ENCODE results near the gene RIN3. TPM values are rescaled to one million over a fixed set of nuclear protein-coding genes. Genes with fewer than 3 reads are reported as not detected.
A peak's percentile ranks its signal among the peaks of the same experiment; 100 is the strongest.

Gene RIN3
- polyA plus RNA-seq, 3 donors, result 42.8 to 144 (median 54.6) TPM

GRCh38 chr14:92527721-92528120 is 14.1 kb downstream of the RIN3 start:
- no peak overlapping the region for H3K9ac ChIP-seq (ENCODE audit: insufficient read depth, low read length, poor library complexity, severe bottlenecking)
- Mint-ChIP-seq H3K4me1 (peaks cover 61% of the 10 kb centered on the region), H3K36me3 (peaks cover 51 to 64% of the 10 kb centered on the region in 2 donors), H3K27ac (peak overlapping the region in 1 of 7 donors; percentile 13), H3K27me3 (ENCODE audit: low read depth in 3 of 3) (peaks cover 3 to 8% (median 4%) of the 10 kb centered on the region in 3 donors), H3K4me3 (no peak overlapping the region), H3K9me3 (peaks cover 3 to 12% (median 6%) of the 10 kb centered on the region in 7 donors)
- peaks cover 100% of the 10 kb centered on the region for H4K20me1 ChIP-seq (ENCODE audit: insufficient read depth, low read length)
- H3K36me3 ChIP-seq (replicated peaks in 1 of 2; ENCODE audit: control insufficient read depth in 1 of 2, insufficient read depth in 2 of 2, low read length in 2 of 2), result peaks cover 2 to 16% of the 10 kb centered on the region in 2 donors
- peak in 1 of 3 donors; percentile 51 for DNase-seq
- WGBS (ENCODE audit: insufficient coverage), result 90% methylated on average over 10 of the region's 14 CpGs
- no peaks in the 10 kb centered on the region for H3K27me3 ChIP-seq (ENCODE audit: control insufficient read depth in 2 of 2, insufficient read depth in 2 of 2, low read length in 2 of 2)
- H3K9me3 ChIP-seq (replicated peaks in 1 of 2; ENCODE audit: control insufficient read depth in 1 of 2, insufficient read depth in 1 of 2, low read length in 2 of 2), result peaks cover 0 to 5% of the 10 kb centered on the region in 2 donors
- no peak overlapping the region for H3K4me2 ChIP-seq (replicated peaks; ENCODE audit: extremely low read depth, low read length, poor library complexity, severe bottlenecking)
- intact Hi-C loops (cut with micrococcal nuclease), result no loop called here
- H3K27ac ChIP-seq (ENCODE audit: low read depth in 1 of 2, low read length in 2 of 2), result no peak overlapping the region
- TF ChIP-seq, protein P1, sequence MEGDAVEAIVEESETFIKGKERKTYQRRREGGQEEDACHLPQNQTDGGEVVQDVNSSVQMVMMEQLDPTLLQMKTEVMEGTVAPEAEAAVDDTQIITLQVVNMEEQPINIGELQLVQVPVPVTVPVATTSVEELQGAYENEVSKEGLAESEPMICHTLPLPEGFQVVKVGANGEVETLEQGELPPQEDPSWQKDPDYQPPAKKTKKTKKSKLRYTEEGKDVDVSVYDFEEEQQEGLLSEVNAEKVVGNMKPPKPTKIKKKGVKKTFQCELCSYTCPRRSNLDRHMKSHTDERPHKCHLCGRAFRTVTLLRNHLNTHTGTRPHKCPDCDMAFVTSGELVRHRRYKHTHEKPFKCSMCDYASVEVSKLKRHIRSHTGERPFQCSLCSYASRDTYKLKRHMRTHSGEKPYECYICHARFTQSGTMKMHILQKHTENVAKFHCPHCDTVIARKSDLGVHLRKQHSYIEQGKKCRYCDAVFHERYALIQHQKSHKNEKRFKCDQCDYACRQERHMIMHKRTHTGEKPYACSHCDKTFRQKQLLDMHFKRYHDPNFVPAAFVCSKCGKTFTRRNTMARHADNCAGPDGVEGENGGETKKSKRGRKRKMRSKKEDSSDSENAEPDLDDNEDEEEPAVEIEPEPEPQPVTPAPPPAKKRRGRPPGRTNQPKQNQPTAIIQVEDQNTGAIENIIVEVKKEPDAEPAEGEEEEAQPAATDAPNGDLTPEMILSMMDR (IDR thresholded peaks at IDR 0.05), result no peak
- no peak overlapping the region for H2AFZ ChIP-seq (ENCODE audit: insufficient read depth, low read depth, low read length, poor library complexity, severe bottlenecking)
- H3K4me3 ChIP-seq (replicated peaks in 1 of 3; ENCODE audit: low read depth in 2 of 3, low read length in 3 of 3), result no peak overlapping the region
- H3K4me1 ChIP-seq (ENCODE audit: control insufficient read depth in 1 of 2, insufficient read depth in 2 of 2, low read length in 2 of 2), result peaks cover 37 to 61% of the 10 kb centered on the region in 2 donors
- peaks cover 98% of the 10 kb centered on the region for H3K79me2 ChIP-seq (ENCODE audit: insufficient read depth, low read length)

- no peak overlapping the region for H3K4me3 Mint-ChIP-seq
- peaks cover 58% of the 10 kb centered on the region for H3K4me1 Mint-ChIP-seq
- H3K4me1 ChIP-seq (ENCODE audit: control insufficient read depth in 1 of 2, insufficient read depth in 2 of 2, low read length in 2 of 2), result peaks cover 37 to 58% of the 10 kb centered on the region in 2 donors
Observed at GRCh38 chr14:92528486-92529100, 15.0 kb downstream of the RIN3 start.

More at GRCh38 chr14:92528486-92529100, 15.0 kb downstream of the RIN3 start:
- peaks cover 3 to 12% (median 6%) of the 10 kb centered on the region in 7 donors for H3K9me3 Mint-ChIP-seq
- no peak overlapping the region for H3K9ac ChIP-seq (ENCODE audit: insufficient read depth, low read length, poor library complexity, severe bottlenecking)
- no peak overlapping the region for H2AFZ ChIP-seq (ENCODE audit: insufficient read depth, low read depth, low read length, poor library complexity, severe bottlenecking)
- no peak overlapping the region for H3K4me3 ChIP-seq (replicated peaks in 1 of 3; ENCODE audit: low read depth in 2 of 3, low read length in 3 of 3)
- H4K20me1 ChIP-seq (ENCODE audit: insufficient read depth, low read length), result peaks cover 100% of the 10 kb centered on the region
- H3K27me3 ChIP-seq (ENCODE audit: control insufficient read depth in 2 of 2, insufficient read depth in 2 of 2, low read length in 2 of 2), result no peaks in the 10 kb centered on the region
- no peak overlapping the region for H3K4me2 ChIP-seq (replicated peaks; ENCODE audit: extremely low read depth, low read length, poor library complexity, severe bottlenecking)
- TF ChIP-seq, protein P1 (IDR thresholded peaks at IDR 0.05), result no peak
- intact Hi-C loops (cut with micrococcal nuclease), result no loop called here
- H3K36me3 Mint-ChIP-seq, result peaks cover 56 to 71% of the 10 kb centered on the region in 2 donors
- peaks cover 2 to 21% of the 10 kb centered on the region in 2 donors for H3K36me3 ChIP-seq (replicated peaks in 1 of 2; ENCODE audit: control insufficient read depth in 1 of 2, insufficient read depth in 2 of 2, low read length in 2 of 2)
- H3K79me2 ChIP-seq (ENCODE audit: insufficient read depth, low read length), result peaks cover 95% of the 10 kb centered on the region
- peak overlapping the region in 4 of 7 donors; percentile 7 to 69 (median 27) for H3K27ac Mint-ChIP-seq
- no peak overlapping the region for H3K27ac ChIP-seq (ENCODE audit: low read depth in 1 of 2, low read length in 2 of 2)
- peaks cover 0 to 5% of the 10 kb centered on the region in 2 donors for H3K9me3 ChIP-seq (replicated peaks in 1 of 2; ENCODE audit: control insufficient read depth in 1 of 2, insufficient read depth in 1 of 2, low read length in 2 of 2)
- no peak for DNase-seq
- 100% methylated on average over 11 of the region's 14 CpGs for WGBS (ENCODE audit: insufficient coverage)
- H3K27me3 Mint-ChIP-seq (ENCODE audit: low read depth in 3 of 3), result peaks cover 3 to 8% (median 4%) of the 10 kb centered on the region in 3 donors
